ENCODE measurements around the gene SORT1. TPM values are rescaled to one million over a fixed set of nuclear protein-coding genes. Genes with fewer than 3 reads are reported as not detected.

The SORT1 gene
- total and polyA plus RNA-seq, 2 of the 13 experiments (the other 11 are each of a cell fraction or from before 2014, with no cell fraction given): 32.4 to 93.0 TPM

GRCh38 chr1:109392788-109393616 lies 4.7 kb downstream of the SORT1 start (continued):
- TF ChIP-seq DPF2 (CRISPR knock-in tag; IDR thresholded peaks at IDR 0.05; ENCODE audit: borderline replicate concordance, low read depth): peak; percentile 77
- no peak for TF ChIP-seq PLSCR1 (CRISPR knock-in tag; IDR thresholded peaks at IDR 0.05; ENCODE audit: borderline replicate concordance)
- TF ChIP-seq ELF1 (CRISPR knock-in tag; IDR thresholded peaks at IDR 0.05): peak; percentile 93
- 0 out of 2 replicates have a peak, but pooled peaks have one; percentile 62 for TF ChIP-seq RELA (CRISPR knock-in tag; IDR thresholded peaks at IDR 0.05)
- no peak for TF ChIP-seq TP53 (CRISPR knock-in tag; conservative IDR thresholded peaks at IDR 0.05)
- TF ChIP-seq, protein P1, sequence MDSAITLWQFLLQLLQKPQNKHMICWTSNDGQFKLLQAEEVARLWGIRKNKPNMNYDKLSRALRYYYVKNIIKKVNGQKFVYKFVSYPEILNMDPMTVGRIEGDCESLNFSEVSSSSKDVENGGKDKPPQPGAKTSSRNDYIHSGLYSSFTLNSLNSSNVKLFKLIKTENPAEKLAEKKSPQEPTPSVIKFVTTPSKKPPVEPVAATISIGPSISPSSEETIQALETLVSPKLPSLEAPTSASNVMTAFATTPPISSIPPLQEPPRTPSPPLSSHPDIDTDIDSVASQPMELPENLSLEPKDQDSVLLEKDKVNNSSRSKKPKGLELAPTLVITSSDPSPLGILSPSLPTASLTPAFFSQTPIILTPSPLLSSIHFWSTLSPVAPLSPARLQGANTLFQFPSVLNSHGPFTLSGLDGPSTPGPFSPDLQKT (CRISPR knock-in tag; IDR thresholded peaks at IDR 0.05; ENCODE audit: borderline replicate concordance): no peak
- TF ChIP-seq, protein P2, sequence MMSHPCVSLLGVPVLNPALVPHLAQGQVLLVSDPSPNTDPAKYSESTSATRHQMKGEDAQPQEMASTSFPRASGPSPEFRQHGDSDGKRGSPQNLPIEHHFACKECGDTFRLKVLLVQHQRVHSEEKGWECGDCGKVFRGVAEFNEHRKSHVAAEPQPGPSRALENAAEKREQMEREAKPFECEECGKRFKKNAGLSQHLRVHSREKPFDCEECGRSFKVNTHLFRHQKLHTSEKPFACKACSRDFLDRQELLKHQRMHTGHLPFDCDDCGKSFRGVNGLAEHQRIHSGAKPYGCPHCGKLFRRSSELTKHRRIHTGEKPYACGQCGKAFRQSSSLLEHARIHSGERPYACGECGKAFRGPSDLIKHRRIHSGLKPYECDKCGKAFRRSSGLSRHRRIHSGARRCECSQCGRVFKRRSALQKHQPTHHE (CRISPR knock-in tag; IDR thresholded peaks at IDR 0.05; ENCODE audit: borderline replicate concordance): no peak
- TF ChIP-seq POLR2A (IDR thresholded peaks at IDR 0.05; ENCODE audit: insufficient read depth in 1 of 2, low read depth in 2 of 2, low read length in 2 of 2): no peak; a peak in 1 of 4 replicates
- TF ChIP-seq EHMT2 (IDR thresholded peaks at IDR 0.05; ENCODE audit: borderline replicate concordance, low read depth, low read length): no peak
- peak; percentile 80 for TF ChIP-seq ZBTB38 (CRISPR knock-in tag; IDR thresholded peaks at IDR 0.05)
- no peak for TF ChIP-seq ZNF160 (CRISPR knock-in tag; IDR thresholded peaks at IDR 0.05)
- TF ChIP-seq PAWR (CRISPR knock-in tag; IDR thresholded peaks at IDR 0.05; ENCODE audit: borderline replicate concordance): no peak
- TF ChIP-seq KDM5A (IDR thresholded peaks at IDR 0.05; ENCODE audit: borderline replicate concordance, low read length): peak; percentile 24; the same call in 1 of the 2 replicates
- TF ChIP-seq ZNF180 (CRISPR knock-in tag; IDR thresholded peaks at IDR 0.05; ENCODE audit: borderline replicate concordance, low read depth): no peak
- TF ChIP-seq TSC22D2 (CRISPR knock-in tag; IDR thresholded peaks at IDR 0.05; ENCODE audit: borderline replicate concordance): peak; percentile 47; the same call in 1 of the 2 replicates
- TF ChIP-seq ZNF382 (CRISPR knock-in tag; IDR thresholded peaks at IDR 0.05; ENCODE audit: borderline replicate concordance): no peak
- TF ChIP-seq ZNF747 (CRISPR knock-in tag; IDR thresholded peaks at IDR 0.05; ENCODE audit: borderline replicate concordance): peak; percentile 61; the same call in 1 of the 2 replicates
- TF ChIP-seq DRAP1 (CRISPR knock-in tag; IDR thresholded peaks at IDR 0.05): peak; percentile 54; the same call in 1 of the 2 replicates
- TF ChIP-seq ZNF44 (CRISPR knock-in tag; IDR thresholded peaks at IDR 0.05): no peak
- TF ChIP-seq TGIF2 (CRISPR knock-in tag; IDR thresholded peaks at IDR 0.05): peak; percentile 97
- no peak for TF ChIP-seq HNRNPH1 (optimal IDR thresholded peaks at IDR 0.05; ENCODE audit: low read depth, low read length)
- TF ChIP-seq TEAD3 (CRISPR knock-in tag; optimal IDR thresholded peaks at IDR 0.05; ENCODE audit: borderline replicate concordance): peak; percentile 94
- TF ChIP-seq SAFB2 (CRISPR knock-in tag; IDR thresholded peaks at IDR 0.05; ENCODE audit: borderline replicate concordance, low read depth): no peak
- no peak for TF ChIP-seq ZNF326 (CRISPR knock-in tag; IDR thresholded peaks at IDR 0.05; ENCODE audit: borderline replicate concordance)
